ENCODE data around the gene SLC17A1.

The SLC17A1 gene

GRCh38 chr6:25832670-25833069, 818 bp upstream of the SLC17A1 start:
- no peak for DNase-seq

GRCh38 chr6:25832307-25832662, 433 bp upstream of the SLC17A1 start:
- DNase-seq, result no peak

- DNase-seq, result no peak
These were observed 1.4 kb downstream of the SLC17A1 start for GRCh38 chr6:25830458-25830857.

GRCh38 chr6:25829375-25829774, 2.5 kb downstream of the SLC17A1 start:
- DNase-seq, result no peak

- DNase-seq, result no peak
These were observed 10.5 kb downstream of the SLC17A1 start for GRCh38 chr6:25821341-25821740.

GRCh38 chr6:25816252-25816651, 15.6 kb downstream of the SLC17A1 start:
- DNase-seq, result no peak

- no peak for DNase-seq
These were observed 16.7 kb downstream of the SLC17A1 start for GRCh38 chr6:25815194-25815593.

- DNase-seq, result no peak
These were observed 27.0 kb downstream of the SLC17A1 start for GRCh38 chr6:25804804-25805203.

- DNase-seq, result no peak
These were observed 30.4 kb downstream of the SLC17A1 start for GRCh38 chr6:25801436-25801835.

GRCh38 chr6:25794784-25795183, 37.1 kb downstream of the SLC17A1 start:
- no peak for DNase-seq

GRCh38 chr6:25793970-25794369, 37.9 kb downstream of the SLC17A1 start:
- no peak for DNase-seq

- no peak for DNase-seq
These were observed 39.8 kb downstream of the SLC17A1 start for GRCh38 chr6:25792016-25792415.

GRCh38 chr6:25789475-25789874, 42.4 kb downstream of the SLC17A1 start:
- DNase-seq, result no peak

- peak; percentile 48 for DNase-seq
These were observed 43.4 kb downstream of the SLC17A1 start for GRCh38 chr6:25788305-25788922.

GRCh38 chr6:25787428-25787827, 44.4 kb downstream of the SLC17A1 start:
- no peak for DNase-seq

- DNase-seq, result no peak
These were observed 50.7 kb downstream of the SLC17A1 start for GRCh38 chr6:25781134-25781533.

- no peak for DNase-seq
These were observed 53.8 kb downstream of the SLC17A1 start for GRCh38 chr6:25777856-25778649.

- no peak for DNase-seq
These were observed 54.8 kb downstream of the SLC17A1 start for GRCh38 chr6:25777031-25777430.

GRCh38 chr6:25774120-25774715, 57.6 kb downstream of the SLC17A1 start:
- no peak for DNase-seq

- DNase-seq, result no peak
These were observed 61.9 kb downstream of the SLC17A1 start for GRCh38 chr6:25769983-25770382.

- DNase-seq, result no peak
These were observed 63.3 kb downstream of the SLC17A1 start for GRCh38 chr6:25768566-25768965.

- DNase-seq, result no peak
These were observed 67.2 kb downstream of the SLC17A1 start for GRCh38 chr6:25764611-25765010.

GRCh38 chr6:25757936-25758642, 73.8 kb downstream of the SLC17A1 start:
- no peak for DNase-seq

All from fibroblast of skin of back (primary cell).